Stimulated activated CD4-positive, alpha-beta T cell treated with anti-CD3 and anti-CD28 coated beads, Interleukin-4, amount 100 ng/mL, for 1 hour (primary cell): ENCODE measurements around the gene SH2D2A.
A peak's percentile ranks its signal among the peaks of the same experiment; 100 is the strongest.

Source experiments
- DNase-seq: peaks from one replicate; pipeline ENCODE4 v3.0.0-alpha.2; 2020

Gene SH2D2A

GRCh38 chr1:156847591-156848460, 31.2 kb upstream of the SH2D2A start:
- DNase-seq, result no peak

GRCh38 chr1:156846643-156847042, 30.0 kb upstream of the SH2D2A start:
- DNase-seq, result no peak

- no peak for DNase-seq
These were observed 29.4 kb upstream of the SH2D2A start for GRCh38 chr1:156845953-156846545.

GRCh38 chr1:156845055-156845952, 28.7 kb upstream of the SH2D2A start:
- peak; percentile 37 for DNase-seq

- no peak for DNase-seq
These were observed 28.0 kb upstream of the SH2D2A start for GRCh38 chr1:156844638-156845037.

GRCh38 chr1:156844102-156844501, 27.5 kb upstream of the SH2D2A start:
- DNase-seq, result no peak

GRCh38 chr1:156842618-156843300, 26.1 kb upstream of the SH2D2A start:
- no peak for DNase-seq

GRCh38 chr1:156841295-156841855, 24.7 kb upstream of the SH2D2A start:
- no peak for DNase-seq

- DNase-seq, result no peak
These were observed 24.2 kb upstream of the SH2D2A start for GRCh38 chr1:156840898-156841279.

- DNase-seq, result no peak
These were observed 23.7 kb upstream of the SH2D2A start for GRCh38 chr1:156840186-156840897.

GRCh38 chr1:156839426-156840109, 22.9 kb upstream of the SH2D2A start:
- no peak for DNase-seq

GRCh38 chr1:156838972-156839371, 22.3 kb upstream of the SH2D2A start:
- DNase-seq, result peak; percentile 23

- no peak for DNase-seq
These were observed 20.2 kb upstream of the SH2D2A start for GRCh38 chr1:156836892-156837291.

GRCh38 chr1:156836041-156836654, 19.5 kb upstream of the SH2D2A start:
- peak; percentile 38 for DNase-seq

- no peak for DNase-seq
These were observed 17.7 kb upstream of the SH2D2A start for GRCh38 chr1:156834322-156834721.

GRCh38 chr1:156833603-156834002, 17.0 kb upstream of the SH2D2A start:
- DNase-seq, result no peak

GRCh38 chr1:156832434-156832833, 15.8 kb upstream of the SH2D2A start:
- DNase-seq, result no peak

- DNase-seq, result no peak
These were observed 11.9 kb upstream of the SH2D2A start for GRCh38 chr1:156828400-156829124.

GRCh38 chr1:156826630-156827029, 10.0 kb upstream of the SH2D2A start:
- no peak for DNase-seq

GRCh38 chr1:156823210-156823790, 6.7 kb upstream of the SH2D2A start:
- no peak for DNase-seq
